HepG2 (cell line): Measurements from ENCODE around the gene ABHD17A. TPM values are rescaled to one million over a fixed set of nuclear protein-coding genes. Genes with fewer than 3 reads are reported as not detected.

Source experiments
- HNF4A ChIP-seq: sonication (generic); formaldehyde crosslinking; IDR thresholded peaks from 2 replicates; pipeline ENCODE4 v1.4.0; 2020; ENCODE audit warnings: missing genetic modification reagents
- IKZF4 ChIP-seq: sonication (generic); formaldehyde crosslinking; IDR thresholded peaks from 2 replicates; pipeline ENCODE4 v1.5.1; 2020; ENCODE audit warnings: borderline replicate concordance, mild to moderate bottlenecking, low read depth, missing genetic modification reagents; ENCODE audit errors: not compliant biosample characterization
- KDM1A ChIP-seq: IDR thresholded peaks from 2 replicates; pipeline ENCODE4 v1.6.1; 2016; ENCODE audit warnings: missing compliant biosample characterization
- KDM3A ChIP-seq: IDR thresholded peaks from 2 replicates; pipeline ENCODE4 v1.6.1; 2018; ENCODE audit warnings: low read depth, missing compliant biosample characterization
- LCORL ChIP-seq, 2 experiments: fragments of 450-650 bp in 1 of 2; sonication (generic) in 1 of 2; formaldehyde crosslinking in 1 of 2; IDR thresholded peaks; 2 replicates each; pipeline versions ENCODE4 v1.5.0 to v1.6.1; 2017 to 2020; ENCODE audit warnings: antibody characterized with exemption in 1 of 2, missing genetic modification reagents in 1 of 2
- NR2F6 ChIP-seq, 2 experiments: IDR thresholded peaks; 2 replicates each; pipeline ENCODE4 v1.6.1; 2016; ENCODE audit warnings: antibody characterized with exemption in 1 of 2, mild to moderate bottlenecking in 1 of 2
- ONECUT2 ChIP-seq: sonication (generic); formaldehyde crosslinking; IDR thresholded peaks from 2 replicates; pipeline ENCODE4 v1.4.0; 2020; ENCODE audit warnings: missing genetic modification reagents
- RAD21 ChIP-seq: fragments of 450-650 bp; formaldehyde crosslinking; IDR thresholded peaks from 2 replicates; pipeline ENCODE4 v1.5.0; 2020; ENCODE audit warnings: mild to moderate bottlenecking
- RELA ChIP-seq: sonication (generic); formaldehyde crosslinking; IDR thresholded peaks from 2 replicates; pipeline ENCODE4 v1.4.0; 2020; ENCODE audit warnings: missing genetic modification reagents
- REPIN1 ChIP-seq: sonication (generic); formaldehyde crosslinking; IDR thresholded peaks from 2 replicates; pipeline ENCODE4 v1.8.0; 2022; ENCODE audit warnings: missing genetic modification reagents, low read depth, mild to moderate bottlenecking, borderline replicate concordance
- RFXANK ChIP-seq: IDR thresholded peaks from 2 replicates; pipeline ENCODE4 v1.6.1; 2016
- TCF12 ChIP-seq, 2 experiments: fragments of 450-650 bp in 1 of 2; sonication (generic) in 1 of 2; formaldehyde crosslinking in 1 of 2; IDR thresholded peaks; 2 replicates each; pipeline versions ENCODE4 v1.6.1 to v1.8.0; 2017 to 2022; ENCODE audit warnings: antibody characterized with exemption in 1 of 2, mild to moderate bottlenecking in 1 of 2, missing genetic modification reagents in 1 of 2, moderate library complexity in 1 of 2
- YEATS4 ChIP-seq: sonication (generic); formaldehyde crosslinking; IDR thresholded peaks from 2 replicates; pipeline ENCODE4 v1.4.0; 2020; ENCODE audit warnings: missing genetic modification reagents, borderline replicate concordance
- ZBTB20 ChIP-seq: sonication (generic); formaldehyde crosslinking; IDR thresholded peaks from 2 replicates; pipeline ENCODE4 v1.8.1; 2023; ENCODE audit warnings: missing genetic modification reagents, low read depth, mild to moderate bottlenecking, borderline replicate concordance
- ZIK1 ChIP-seq: sonication (generic); formaldehyde crosslinking; IDR thresholded peaks from 2 replicates; pipeline ENCODE4 v1.5.0; 2020; ENCODE audit warnings: mild to moderate bottlenecking, low read depth, missing genetic modification reagents, borderline replicate concordance
- ZNF12 ChIP-seq: sonication (generic); formaldehyde crosslinking; IDR thresholded peaks from 2 replicates; pipeline ENCODE4 v1.5.0; 2020; ENCODE audit warnings: missing genetic modification reagents
- ZNF232 ChIP-seq: sonication (generic); formaldehyde crosslinking; IDR thresholded peaks from 2 replicates; pipeline ENCODE4 v1.4.0; 2020; ENCODE audit warnings: missing genetic modification reagents, borderline replicate concordance
- ZNF883 ChIP-seq: sonication (generic); formaldehyde crosslinking; IDR thresholded peaks from 2 replicates; pipeline ENCODE4 v1.5.1; 2020; ENCODE audit warnings: mild to moderate bottlenecking, missing genetic modification reagents; ENCODE audit errors: not compliant biosample characterization
- polyA plus RNA-seq, 8 experiments: library from polyadenylated mRNA; depleted of rRNA in 3 of 8; stranded (reverse) in 7 of 8; unstranded in 1 of 8; fragments of >200 nt; fragmentation: Illumina TruSeq in 4 of 8; extraction: Trizol in 4 of 8; gene quantifications; 2 replicates each; pipeline versions ENCODE4 v1.2.1 to v1.2.3, GENCODE V29; 2011 to 2016; ENCODE audit warnings: low read depth in 4 of 8, missing spikeins in 1 of 8, mixed read lengths in 1 of 8; ENCODE audit not compliant: insufficient read depth in 1 of 8
- total RNA-seq, 5 experiments: library from RNA; depleted of rRNA; stranded (reverse); fragments of >200 nt; fragmentation: Illumina TruSeq; extraction: Trizol; gene quantifications; 2 replicates each; pipeline ENCODE4 v1.2.3, GENCODE V29; 2016; ENCODE audit warnings: low read depth in 1 of 5
- TF ChIP-seq, protein P1 (sequence below): sonication (generic); formaldehyde crosslinking; IDR thresholded peaks from 2 replicates; pipeline ENCODE4 v1.4.0; 2020; ENCODE audit warnings: missing genetic modification reagents
- TF ChIP-seq, protein P2 (sequence below): sonication (generic); formaldehyde crosslinking; IDR thresholded peaks from 2 replicates; pipeline ENCODE4 v1.8.0; 2022; ENCODE audit warnings: missing genetic modification reagents, mild to moderate bottlenecking, moderate library complexity, borderline replicate concordance
- TF ChIP-seq, protein P3 (sequence below): sonication (generic); formaldehyde crosslinking; IDR thresholded peaks from 2 replicates; pipeline ENCODE4 v1.8.1; 2023; ENCODE audit warnings: mild to moderate bottlenecking, moderate library complexity, missing genetic modification reagents

ABHD17A gene
- total and polyA plus RNA-seq, 2 of the 13 experiments (the other 11 are each of a cell fraction or from before 2014, with no cell fraction given): 27.7 to 40.8 TPM

DNA sequence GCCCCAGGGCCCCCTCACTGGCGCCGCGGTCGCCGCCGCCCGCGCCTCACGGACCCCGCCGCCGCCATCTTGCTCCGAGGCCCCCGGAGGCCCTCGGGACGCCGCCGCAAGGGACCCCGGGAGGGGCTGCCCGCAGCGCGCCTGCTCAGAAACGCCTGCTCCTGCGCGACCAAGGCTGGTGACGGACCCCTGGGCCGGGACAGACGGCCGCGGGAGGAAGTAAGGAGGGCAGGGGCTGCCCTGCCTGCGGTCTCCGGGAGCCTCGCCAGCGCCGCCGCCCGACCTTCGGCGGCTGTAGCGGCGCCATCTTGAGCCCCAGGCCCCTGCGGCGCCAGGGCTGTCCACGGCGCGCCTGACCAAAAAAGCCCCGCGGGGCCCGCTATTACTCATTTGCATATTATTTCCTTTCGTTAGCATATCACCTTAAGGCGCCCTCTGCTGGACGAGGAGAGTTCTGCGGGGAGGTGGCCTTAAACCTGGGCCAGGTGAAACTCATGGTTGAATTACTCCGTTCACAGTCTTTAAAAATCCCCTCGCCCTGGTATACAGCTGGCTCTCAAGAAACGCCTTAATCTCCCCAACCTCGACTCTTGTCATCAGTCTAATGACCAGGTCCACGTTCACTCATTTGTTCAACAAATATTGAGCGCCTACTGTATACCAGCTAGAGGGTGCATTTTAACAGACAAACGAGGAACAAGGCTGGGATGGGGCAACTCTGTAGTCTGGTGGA lies 36.7 kb downstream of the ABHD17A start, which contains the start of gene REXO1 (continued):
- TF ChIP-seq, protein P1, sequence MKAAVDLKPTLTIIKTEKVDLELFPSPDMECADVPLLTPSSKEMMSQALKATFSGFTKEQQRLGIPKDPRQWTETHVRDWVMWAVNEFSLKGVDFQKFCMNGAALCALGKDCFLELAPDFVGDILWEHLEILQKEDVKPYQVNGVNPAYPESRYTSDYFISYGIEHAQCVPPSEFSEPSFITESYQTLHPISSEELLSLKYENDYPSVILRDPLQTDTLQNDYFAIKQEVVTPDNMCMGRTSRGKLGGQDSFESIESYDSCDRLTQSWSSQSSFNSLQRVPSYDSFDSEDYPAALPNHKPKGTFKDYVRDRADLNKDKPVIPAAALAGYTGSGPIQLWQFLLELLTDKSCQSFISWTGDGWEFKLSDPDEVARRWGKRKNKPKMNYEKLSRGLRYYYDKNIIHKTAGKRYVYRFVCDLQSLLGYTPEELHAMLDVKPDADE (CRISPR knock-in tag): no peak; the same call in 1 of the 2 replicates
- TF ChIP-seq NR2F6 (IDR thresholded peaks at IDR 0.05) (no peak), NR2F6 (CRISPR knock-in tag; IDR thresholded peaks at IDR 0.05) (no peak), KDM1A (CRISPR knock-in tag) (no peak), ZNF883 (CRISPR knock-in tag) (no peak), HNF4A (CRISPR knock-in tag) (no peak), ZBTB20 (CRISPR knock-in tag) (no peak), RFXANK (no peak), KDM3A (CRISPR knock-in tag) (no peak; the same call in 1 of the 2 replicates), ZNF232 (CRISPR knock-in tag) (no peak; the same call in 1 of the 2 replicates), RAD21 (CRISPR knock-in tag) (peak; percentile 58), REPIN1 (CRISPR knock-in tag) (no peak), IKZF4 (CRISPR knock-in tag) (no peak), RELA (CRISPR knock-in tag) (no peak), ONECUT2 (CRISPR knock-in tag) (no peak), LCORL (IDR thresholded peaks at IDR 0.05) (no peak), LCORL (CRISPR knock-in tag; IDR thresholded peaks at IDR 0.05) (0 out of 2 replicates have a peak, but pooled peaks have one; percentile 26), YEATS4 (peak; percentile 68; the same call in 1 of the 2 replicates), ZNF12 (CRISPR knock-in tag) (peak; percentile 18; the same call in 1 of the 2 replicates), ZIK1 (CRISPR knock-in tag) (peak; percentile 45; the same call in 1 of the 2 replicates), TCF12 (IDR thresholded peaks at IDR 0.05) (no peak), TCF12 (CRISPR knock-in tag; IDR thresholded peaks at IDR 0.05) (no peak)
- TF ChIP-seq, protein P2, sequence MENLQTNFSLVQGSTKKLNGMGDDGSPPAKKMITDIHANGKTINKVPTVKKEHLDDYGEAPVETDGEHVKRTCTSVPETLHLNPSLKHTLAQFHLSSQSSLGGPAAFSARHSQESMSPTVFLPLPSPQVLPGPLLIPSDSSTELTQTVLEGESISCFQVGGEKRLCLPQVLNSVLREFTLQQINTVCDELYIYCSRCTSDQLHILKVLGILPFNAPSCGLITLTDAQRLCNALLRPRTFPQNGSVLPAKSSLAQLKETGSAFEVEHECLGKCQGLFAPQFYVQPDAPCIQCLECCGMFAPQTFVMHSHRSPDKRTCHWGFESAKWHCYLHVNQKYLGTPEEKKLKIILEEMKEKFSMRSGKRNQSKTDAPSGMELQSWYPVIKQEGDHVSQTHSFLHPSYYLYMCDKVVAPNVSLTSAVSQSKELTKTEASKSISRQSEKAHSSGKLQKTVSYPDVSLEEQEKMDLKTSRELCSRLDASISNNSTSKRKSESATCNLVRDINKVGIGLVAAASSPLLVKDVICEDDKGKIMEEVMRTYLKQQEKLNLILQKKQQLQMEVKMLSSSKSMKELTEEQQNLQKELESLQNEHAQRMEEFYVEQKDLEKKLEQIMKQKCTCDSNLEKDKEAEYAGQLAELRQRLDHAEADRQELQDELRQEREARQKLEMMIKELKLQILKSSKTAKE (CRISPR knock-in tag): no peak
- TF ChIP-seq, protein P3, sequence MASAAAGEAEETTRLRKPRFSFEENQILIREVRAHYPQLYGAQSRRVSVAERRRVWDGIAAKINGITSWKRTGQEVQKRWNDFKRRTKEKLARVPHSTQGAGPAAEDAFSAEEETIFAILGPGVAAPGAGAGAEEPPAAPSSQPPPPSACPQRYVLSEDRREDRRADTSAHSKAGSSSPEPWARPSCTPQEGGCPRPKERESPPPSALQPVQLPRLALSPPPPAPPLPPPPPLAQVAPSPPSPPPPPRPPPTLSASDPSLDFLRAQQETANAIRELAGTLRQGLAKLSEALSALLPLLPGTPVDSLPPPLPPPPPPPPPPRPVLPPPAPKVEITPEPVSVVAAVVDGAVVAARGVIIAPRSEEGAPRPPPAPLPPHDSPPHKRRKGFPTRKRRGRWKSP (CRISPR knock-in tag): no peak
